ENCODE data around the gene TPP2. TPM values are rescaled to one million over a fixed set of nuclear protein-coding genes. Genes with fewer than 3 reads are reported as not detected.

TPP2 gene
- total RNA-seq, 1 experiment from 2014 or later: 36.7 TPM

- no peak overlapping the region for H3K27ac ChIP-seq (ENCODE audit: low read depth, low read length)
- peaks cover 4 to 13% of the 10 kb centered on the region in 2 experiments; a peak in 3 of 4 replicates for H3K36me3 ChIP-seq (ENCODE audit: control insufficient read depth in 1 of 2, insufficient read depth in 2 of 2, low read length in 2 of 2)
- no peaks in the 10 kb centered on the region for H3K9me3 ChIP-seq (ENCODE audit: control insufficient read depth in 1 of 2, insufficient read depth in 1 of 2, low read depth in 1 of 2, low read length in 2 of 2)
- no peak overlapping the region for H3K4me3 ChIP-seq (replicated peaks in 1 of 2; ENCODE audit: low read depth in 1 of 2, low read length in 2 of 2)
- intact Hi-C loops (cut with micrococcal nuclease): no loop called here
- ChIA-PET CTCF (no interaction called here), RAD21 (ENCODE audit: low non-redundant PET in 1 of 2, low total read pairs in 2 of 2, uncharacterized antibody in 2 of 2, unreplicated experiment in 2 of 2) (no interaction called here), POLR2A (no interaction called here)
- H3K4me1 ChIP-seq (ENCODE audit: control insufficient read depth in 1 of 2, insufficient read depth in 2 of 2, low read length in 2 of 2): no peaks in the 10 kb centered on the region
- H3K4me2 ChIP-seq (ENCODE audit: low read length): no peak overlapping the region
- no peak overlapping the region for H2AFZ ChIP-seq (ENCODE audit: low read depth, low read length, poor library complexity, severe bottlenecking)
- no peak for ATAC-seq
- H3K9ac ChIP-seq (ENCODE audit: low read length): no peak overlapping the region
- BruUV-seq (replicated peaks): no TSS peak
- no peaks in the 10 kb centered on the region for H3K27me3 ChIP-seq (ENCODE audit: insufficient read depth, low read length)
- TF ChIP-seq YY1 (IDR thresholded peaks at IDR 0.05; ENCODE audit: extremely low read depth, insufficient replicate concordance, low read depth, low read length) (no peak), MAX (IDR thresholded peaks at IDR 0.05) (no peak), RAD21 (IDR thresholded peaks at IDR 0.05; ENCODE audit: low read depth) (no peak), REST (IDR thresholded peaks at IDR 0.05; ENCODE audit: low read depth) (no peak), CTCF (IDR thresholded peaks at IDR 0.05 in 2 of 3, conservative IDR thresholded peaks at IDR 0.05 in 1 of 3; ENCODE audit: borderline replicate concordance in 1 of 3, insufficient read depth in 1 of 3, low read depth in 2 of 3, low read length in 2 of 3) (no peak), CEBPB (IDR thresholded peaks at IDR 0.05; ENCODE audit: low read depth) (no peak), TCF7L2 (IDR thresholded peaks at IDR 0.05; ENCODE audit: borderline replicate concordance, extremely low read depth, insufficient read depth, insufficient read length) (no peak), POLR2A (IDR thresholded peaks at IDR 0.05; ENCODE audit: borderline replicate concordance, extremely low read depth, insufficient read depth, insufficient read length) (no peak), ZNF274 (IDR thresholded peaks at IDR 0.05; ENCODE audit: low read depth, low read length) (no peak), SIN3A (IDR thresholded peaks at IDR 0.05; ENCODE audit: low read depth) (no peak), EGR1 (IDR thresholded peaks at IDR 0.05; ENCODE audit: low read depth) (no peak), ELF1 (IDR thresholded peaks at IDR 0.05; ENCODE audit: borderline replicate concordance, low read depth) (no peak)
- no peak for DNase-seq (ENCODE audit: low read depth, low spot score)
- no peaks in the 10 kb centered on the region for H3K9me2 ChIP-seq (ENCODE audit: insufficient read depth)
- H3K79me2 ChIP-seq (ENCODE audit: insufficient read depth, low read length): no peaks in the 10 kb centered on the region
- no peaks in the 10 kb centered on the region for H4K20me1 ChIP-seq (ENCODE audit: insufficient read depth)
These were observed 85.9 kb downstream of the TPP2 start for GRCh38 chr13:102682727-102683126.
